Stimulated activated naive CD4-positive, alpha-beta T cell treated with Interleukin-2 at 50 U/mL for 16 hours (primary cell): ENCODE results near the gene UBE2J1.
A peak's percentile ranks its signal among the peaks of the same experiment; 100 is the strongest.
"Not testable (repeated sequence)": the region's sequence is repeated elsewhere in the genome, so short reads cannot be mapped to it uniquely, and the experiment has no call there.

Experiments used
- DNase-seq: peaks from one replicate; lab custom pipeline; 2025; lab: John Stamatoyannopoulos, UW

The UBE2J1 gene

DNA sequence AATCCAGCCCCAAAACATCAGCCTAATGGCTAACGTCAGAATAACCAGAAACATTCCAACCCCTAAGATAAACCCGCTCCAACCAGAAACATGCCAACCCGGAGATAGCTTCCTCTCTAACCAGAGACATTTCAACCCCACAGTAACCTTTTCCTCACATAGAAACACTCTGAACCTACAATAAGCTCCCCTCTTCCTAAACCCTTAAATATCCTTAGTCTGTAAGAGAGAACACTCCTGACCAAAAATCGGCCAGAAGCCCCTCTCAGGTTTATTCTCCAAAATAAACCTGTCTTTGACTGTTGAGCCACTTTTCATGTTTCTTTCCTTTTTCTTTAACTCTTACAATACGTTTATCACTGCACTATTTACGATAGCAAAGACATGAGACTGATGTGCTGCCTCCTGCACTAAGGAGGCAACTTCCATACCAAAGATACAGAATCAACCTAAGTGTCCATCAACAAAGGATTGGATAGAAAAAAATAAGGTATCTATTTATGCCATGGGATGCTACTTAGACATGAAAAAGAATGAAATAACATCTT is 32.4 kb downstream of the UBE2J1 start:
- no peak for DNase-seq

DNA sequence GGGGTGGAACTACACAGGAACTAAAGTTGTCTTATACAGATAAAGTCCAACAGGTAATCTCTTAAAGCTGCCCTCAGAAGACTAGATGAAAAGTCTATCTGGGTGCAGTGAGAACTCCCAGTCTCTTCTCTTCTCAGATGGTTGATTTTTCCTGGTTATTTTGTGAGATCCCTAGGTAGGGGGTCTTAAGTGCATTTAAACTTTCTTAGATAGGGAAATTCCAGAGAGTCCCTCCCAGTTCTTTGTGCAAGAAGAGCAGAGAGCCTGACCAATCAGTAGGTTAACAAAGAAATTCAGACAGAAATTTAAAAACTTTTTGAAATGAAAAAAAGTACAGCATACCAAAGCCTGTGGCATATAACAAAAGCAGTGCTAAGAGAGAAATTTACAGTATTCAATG is 35.5 kb downstream of the UBE2J1 start:
- no peak for DNase-seq

DNA sequence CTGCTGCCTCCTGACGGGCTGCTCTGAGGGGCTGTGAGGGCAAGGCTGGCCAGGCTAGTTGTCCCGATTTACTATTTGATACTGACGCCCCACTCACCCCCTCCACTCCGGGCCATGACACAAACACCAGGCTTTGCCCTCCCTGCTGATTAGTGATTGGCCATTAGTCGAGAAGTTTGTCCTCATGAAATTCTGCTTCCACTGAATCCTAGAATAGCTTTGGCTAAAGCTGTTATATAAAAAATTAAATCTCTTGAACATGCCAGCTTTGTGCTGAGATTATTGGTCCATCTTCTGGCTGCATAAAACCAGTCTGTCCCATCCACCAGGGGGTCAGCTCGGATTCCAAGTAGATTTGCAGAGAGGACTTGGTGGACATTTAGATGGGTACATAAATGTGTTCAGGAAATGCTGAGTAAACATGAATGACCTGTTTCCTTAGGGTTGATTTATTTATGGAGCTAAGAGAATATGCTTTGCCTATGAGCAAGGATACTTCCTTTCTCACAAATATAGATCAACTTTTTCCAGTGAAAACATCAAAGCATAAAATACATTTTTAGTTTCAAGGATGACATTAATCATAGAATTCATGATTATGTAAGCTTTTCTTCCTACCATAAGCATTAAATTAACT is 37.2 kb downstream of the UBE2J1 start, which contains the start of gene GABRR2:
GABRR2 (minus strand) TSS at position 51 of the 637 bp plus-strand sequence. CDS start 134 bp downstream, outside the sequence.
- no peak for DNase-seq

DNA sequence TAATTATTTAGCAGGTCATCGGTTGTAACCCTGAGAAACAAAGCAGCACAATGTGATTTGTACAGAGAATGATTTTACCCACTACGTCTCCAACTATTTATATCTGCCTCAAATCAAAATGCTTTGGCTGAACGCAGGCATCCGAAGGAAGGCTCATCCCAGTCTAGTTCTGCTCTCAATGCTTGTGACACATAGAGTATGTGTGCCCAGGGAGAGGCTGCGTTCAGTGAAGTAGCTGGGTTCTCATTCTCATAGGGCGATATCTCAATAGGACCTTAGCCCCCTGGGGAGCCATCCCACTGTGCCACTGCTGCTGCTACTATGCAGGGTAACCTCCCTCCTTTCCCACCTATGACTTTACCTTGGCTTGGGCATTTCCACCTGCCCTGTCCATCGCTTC is 37.8 kb downstream of the UBE2J1 start:
- DNase-seq, result no peak

DNA sequence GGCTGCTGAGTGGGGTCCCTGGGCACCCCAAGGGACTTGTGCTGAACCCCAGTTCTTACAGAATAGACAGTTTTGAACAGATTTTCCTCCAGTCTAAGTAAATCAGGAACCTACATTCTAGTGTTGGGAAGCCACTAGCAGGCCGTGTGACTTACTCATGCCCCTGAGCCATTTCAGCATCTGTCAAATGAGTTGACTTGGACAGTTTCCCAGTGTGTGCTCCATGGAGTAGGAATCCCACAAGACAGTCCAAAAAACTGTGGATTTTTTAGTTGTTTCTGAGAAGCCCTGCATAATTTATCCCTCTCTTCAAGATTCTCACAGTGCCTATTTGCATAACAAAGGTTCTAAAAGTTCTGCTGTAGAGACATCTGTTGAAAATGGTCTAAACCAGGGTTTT is 39.5 kb downstream of the UBE2J1 start:
- no peak for DNase-seq

DNA sequence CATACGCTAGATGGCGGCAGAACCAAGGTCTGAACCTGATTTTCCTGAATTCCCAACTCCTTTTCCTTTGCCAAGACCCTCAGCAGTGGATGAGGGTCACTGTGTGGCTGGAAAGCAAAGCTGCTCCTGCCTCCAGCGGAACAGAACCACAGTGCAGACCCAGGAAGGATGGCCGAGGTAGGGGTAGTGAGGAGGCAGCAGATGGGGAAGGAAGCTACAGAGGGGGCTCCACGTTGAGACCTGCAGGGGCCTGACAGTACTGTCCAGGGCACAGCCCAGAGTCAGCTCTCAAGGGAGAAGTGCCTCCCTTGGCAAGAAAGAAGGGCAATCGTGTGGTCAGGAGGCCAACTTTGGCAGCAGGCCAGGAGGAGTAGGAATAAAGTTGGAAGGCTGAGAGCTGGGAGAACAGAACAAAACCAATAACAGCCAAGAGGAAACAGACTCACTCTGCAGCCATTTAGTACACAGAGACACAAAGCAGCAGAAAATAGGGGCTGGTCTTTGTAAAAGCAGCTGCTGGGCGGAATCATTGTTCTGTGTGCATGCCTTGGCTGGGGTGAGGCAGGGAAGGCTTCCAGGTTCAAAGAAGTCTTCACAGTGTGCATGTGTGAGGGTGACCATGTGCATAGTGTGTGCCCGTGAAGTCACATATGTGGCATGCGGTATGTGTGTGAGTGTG is 40.5 kb downstream of the UBE2J1 start:
- DNase-seq, result no peak

DNA sequence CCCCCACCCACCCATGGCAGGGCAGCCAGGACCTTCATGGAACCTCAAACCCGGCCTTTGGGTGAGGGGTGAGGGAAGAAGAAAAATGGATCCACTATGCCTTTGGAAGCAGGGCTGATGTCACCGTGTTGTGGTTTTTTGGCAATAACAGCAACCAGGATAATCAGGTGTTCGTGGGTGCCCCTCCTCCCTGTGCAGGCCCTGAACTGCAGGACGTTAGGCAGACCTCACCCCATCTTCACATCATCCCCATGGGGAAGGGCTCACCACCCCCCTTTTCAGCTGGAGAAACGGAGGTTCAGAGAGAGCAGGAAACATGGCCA is 41.0 kb downstream of the UBE2J1 start:
- no peak for DNase-seq

DNA sequence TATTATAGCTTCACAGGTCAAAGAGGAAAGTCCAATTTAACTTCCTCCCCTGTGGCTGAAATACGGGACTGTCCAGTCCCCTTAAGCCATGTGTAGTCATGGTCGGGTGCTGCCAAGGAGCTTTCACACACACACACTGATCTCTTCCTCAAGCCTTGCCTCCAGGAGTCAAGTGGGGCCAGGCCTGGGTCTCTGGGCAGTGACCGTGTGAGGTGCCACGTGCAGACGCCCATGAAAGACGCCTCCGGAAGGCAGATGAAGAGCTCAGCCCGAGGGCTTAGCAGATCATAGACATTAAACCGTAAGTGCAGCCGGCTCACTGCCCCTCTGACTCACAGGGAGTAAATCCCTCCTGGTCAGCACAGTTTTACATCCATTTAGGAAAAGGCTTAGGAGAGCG is 41.6 kb downstream of the UBE2J1 start:
- DNase-seq, result no peak

DNA sequence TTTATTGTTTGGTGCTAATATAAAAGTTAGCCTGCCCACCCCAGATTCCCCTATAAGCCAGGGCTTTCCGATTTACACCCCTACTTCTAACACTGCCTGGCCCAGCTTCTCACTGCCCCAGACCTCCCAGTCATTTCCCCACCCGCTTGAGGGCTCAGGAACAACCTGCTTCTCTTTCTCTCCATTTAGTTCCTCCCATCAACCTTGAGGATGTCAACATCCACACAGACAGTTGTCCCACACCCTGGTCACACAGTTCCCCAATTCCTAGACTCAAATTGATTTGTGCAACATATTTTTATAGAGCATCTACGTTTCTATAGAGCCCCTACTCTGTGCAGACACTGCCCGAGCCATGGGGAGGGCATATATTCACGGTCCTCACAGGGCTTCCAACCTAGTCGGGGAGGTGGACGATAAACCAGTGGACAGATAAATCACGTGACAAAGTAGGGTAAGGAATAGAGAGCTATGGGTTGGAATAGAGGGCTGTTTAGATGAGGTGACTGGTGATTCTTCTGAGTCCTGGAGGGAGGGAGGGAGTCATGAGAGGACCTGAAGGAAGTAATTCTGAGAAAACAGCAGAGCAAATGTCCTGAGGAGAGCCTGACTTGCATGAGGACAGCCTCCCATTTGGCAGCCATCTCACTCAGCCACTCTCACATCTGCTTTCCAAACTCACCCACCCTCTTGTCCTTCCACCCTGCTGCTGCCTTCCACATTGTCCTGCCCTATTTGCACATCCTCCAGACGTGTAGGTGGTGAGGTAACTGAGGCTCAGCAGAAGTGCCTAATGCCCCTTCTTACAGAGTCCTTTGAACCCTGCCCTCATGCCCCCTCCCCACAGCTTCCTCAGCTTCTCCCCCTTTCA is 43.8 kb downstream of the UBE2J1 start:
- no peak for DNase-seq

DNA sequence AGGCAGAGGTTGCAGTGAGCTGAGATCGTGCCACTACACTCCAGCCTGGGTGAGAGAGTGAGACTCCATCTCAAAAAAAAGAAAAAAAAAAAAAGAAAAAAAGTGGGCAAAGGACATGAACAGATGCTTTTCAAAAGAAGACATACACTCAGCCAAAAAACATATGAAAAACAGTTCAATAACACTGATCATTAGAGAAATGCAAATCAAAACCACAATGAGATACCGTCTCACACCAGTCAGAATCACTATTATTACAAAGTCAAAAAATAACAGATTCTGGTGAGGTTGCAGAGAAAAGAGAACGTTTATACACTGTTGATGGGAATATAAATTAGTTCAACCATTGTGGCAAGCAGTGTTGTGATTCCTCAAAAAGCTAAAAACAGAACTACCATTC is 48.0 kb downstream of the UBE2J1 start:
- DNase-seq, result not testable (repeated sequence)

DNA sequence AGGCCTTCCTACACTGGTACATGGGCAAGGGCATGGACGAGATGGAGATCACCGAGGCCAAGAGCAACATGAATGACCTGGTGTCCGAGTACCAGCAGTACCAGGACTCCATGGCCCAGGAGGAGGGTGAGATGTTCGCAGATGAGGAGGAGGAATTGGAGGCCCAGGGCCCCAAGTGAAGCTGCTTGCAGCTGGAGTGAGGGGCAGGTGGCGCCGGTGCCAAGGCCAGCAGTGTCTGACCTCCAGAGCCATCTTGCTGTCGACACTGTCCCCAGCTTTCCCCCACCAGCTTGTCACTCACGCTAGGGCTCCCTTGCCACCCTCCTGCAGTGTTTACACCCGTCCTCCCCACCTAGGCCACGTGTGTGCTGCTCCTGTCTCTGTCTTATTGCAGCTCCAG is 49.6 kb downstream of the UBE2J1 start:
- DNase-seq, result no peak

DNA sequence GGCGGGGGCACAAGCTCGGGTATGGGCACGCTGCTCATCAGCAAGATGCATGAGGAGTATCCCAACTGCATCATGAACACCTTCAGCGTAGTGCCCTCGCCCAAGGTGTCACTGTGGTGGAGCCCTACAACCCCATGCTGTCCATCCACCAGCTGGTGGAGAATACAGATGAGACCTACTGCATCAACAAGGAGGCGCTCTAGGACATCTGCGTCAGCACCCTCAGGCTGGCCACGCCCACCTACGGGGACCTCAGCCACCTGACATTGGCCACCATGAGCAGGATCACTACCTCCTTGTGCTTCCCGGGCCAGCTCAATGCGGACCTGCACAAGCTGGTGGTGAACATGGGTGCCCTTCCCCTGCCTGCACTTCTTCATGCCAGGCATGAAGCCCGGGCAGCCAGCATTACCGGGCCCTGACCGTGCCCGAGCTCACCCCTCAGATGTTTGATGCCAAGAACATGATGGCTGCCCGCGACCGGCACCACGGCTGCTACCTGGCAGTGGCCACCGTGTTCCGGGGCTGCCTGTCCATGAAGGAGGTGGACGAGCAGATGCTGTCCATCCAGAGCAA is 50.2 kb downstream of the UBE2J1 start:
- DNase-seq, result no peak

DNA sequence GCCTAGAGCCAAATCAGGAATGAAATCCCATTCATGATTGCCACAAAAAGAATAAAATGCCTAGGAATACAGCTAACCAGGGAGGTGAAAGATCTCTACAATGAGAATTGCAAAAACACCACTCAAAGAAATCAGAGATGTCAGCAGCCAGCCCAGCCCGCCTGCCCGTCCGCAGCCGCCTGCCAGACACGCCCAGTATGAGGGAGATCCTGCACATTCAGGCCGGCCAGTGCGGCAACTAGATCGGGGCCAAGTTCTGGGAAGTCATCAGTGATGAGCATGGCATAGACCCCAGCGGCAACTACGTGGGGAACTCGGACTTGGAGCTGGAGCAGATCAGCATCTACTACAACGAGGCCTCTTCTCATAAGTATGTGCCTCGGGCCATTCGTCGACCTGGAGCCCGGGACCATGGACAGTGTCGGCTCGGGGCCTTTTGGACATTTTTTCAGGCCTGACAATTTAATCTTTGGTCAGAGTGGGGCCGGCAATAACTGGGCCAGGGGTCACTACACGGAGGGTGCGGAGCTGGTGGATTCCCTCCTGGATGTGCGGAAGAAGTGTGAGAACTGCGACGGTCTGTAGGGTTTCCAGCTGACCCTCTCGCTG is 50.8 kb downstream of the UBE2J1 start:
- DNase-seq, result no peak

DNA sequence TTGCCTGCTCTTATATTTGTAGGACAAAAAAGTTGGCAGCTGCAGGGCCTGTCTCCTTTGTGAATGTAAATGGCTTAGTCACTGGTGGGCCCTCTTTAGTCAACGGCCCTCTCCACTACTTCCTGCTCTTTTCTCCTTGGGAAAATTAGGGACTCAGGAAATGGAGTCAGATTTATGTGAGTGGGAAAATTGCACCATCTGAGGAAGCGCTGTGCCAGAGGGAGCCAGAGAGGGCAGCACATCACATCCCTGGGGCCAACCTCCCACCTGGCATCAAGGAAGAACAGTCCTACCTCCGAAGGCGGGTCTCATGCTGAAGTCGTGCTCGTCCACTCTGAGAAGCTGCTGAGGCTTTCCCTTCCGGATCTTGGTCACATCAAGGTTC is 53.1 kb downstream of the UBE2J1 start:
- no peak for DNase-seq

DNA sequence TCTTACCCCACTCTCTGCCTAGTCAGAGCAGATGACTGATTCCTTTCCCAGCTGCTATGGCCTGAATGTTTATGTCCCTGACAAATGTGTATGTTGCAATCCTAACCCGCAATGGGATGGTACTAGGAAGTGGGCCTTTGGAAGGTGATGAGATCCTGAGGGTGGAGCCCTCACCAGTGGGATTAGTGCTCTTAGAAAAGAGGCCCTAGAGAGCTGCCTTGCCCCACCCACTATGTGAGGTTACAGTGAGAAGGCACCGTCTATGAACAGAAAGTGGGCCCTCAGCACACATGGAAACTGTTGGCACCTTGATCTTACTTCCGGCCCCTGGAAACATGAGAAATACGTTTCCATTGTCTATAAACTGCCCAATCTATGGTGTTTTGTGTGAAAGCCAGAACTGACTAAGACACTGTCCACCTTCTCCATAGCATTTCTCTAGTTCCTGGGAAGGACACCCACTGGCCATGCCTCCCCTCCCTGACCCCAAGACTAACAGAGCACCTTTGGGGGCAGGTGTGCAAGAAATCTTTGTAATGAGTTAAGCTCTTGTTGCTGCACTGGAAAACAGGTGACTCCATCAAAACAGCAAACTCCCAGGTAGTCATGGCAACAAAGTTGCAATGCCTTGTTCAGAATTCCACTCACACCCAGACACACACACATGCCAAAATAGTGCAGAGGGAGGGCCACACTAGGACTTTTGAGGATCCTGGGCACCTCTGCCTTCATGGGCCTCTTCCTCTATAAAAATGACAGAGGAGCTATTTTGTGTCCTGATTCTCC is 53.6 kb downstream of the UBE2J1 start:
- peak; percentile 42 for DNase-seq

DNA sequence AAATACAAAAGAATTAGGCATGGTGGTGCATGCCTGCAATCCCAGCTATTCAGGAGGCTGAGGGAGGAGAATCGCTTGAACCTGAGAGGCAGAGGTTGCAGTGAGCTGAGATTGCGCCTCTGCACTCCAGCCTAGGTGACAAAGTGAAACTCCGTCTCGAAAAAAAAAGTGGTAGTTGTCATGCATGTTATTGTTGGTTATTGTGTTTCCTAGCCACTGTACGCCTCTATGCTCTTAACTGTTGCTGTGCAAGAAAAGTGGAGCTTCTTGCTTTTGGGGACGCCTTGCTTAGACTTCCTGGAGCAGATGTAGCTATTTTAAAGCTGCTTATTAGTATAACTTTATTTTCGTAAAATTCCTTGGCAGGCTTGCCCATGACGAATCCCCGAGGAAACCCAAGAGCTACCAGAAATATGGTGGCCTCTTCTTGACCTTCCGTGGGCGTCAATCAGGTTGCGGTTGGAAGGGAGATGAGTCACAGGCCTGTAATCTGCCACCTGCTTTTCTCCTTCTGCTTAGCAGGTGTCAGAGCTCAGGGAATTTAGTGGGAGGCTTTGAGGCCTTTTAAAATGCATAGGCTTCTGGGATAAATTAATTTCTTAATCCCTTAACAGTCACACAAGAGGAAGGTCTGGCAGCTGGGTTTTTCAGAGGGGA is 54.7 kb downstream of the UBE2J1 start:
- peak; percentile 67 for DNase-seq

DNA sequence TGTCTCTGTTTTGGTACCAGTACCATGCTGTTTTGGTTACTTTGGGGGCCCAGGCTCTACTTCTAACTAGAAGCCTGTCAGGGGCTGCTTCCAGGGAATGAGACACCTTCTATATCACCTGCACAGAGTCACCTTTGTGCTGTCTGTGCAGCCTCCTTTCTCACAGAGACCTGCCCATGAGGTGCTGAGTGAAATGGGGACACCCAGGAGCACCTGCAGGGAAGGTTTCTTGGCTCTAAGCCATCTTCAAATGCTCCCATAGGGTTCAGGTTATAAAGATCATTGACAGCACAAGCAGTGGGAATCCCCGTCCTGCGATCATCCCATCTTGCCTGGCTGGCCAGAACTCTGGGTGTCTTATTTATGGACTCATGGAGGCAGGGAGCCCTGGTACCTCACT is 56.5 kb downstream of the UBE2J1 start:
- no peak for DNase-seq

DNA sequence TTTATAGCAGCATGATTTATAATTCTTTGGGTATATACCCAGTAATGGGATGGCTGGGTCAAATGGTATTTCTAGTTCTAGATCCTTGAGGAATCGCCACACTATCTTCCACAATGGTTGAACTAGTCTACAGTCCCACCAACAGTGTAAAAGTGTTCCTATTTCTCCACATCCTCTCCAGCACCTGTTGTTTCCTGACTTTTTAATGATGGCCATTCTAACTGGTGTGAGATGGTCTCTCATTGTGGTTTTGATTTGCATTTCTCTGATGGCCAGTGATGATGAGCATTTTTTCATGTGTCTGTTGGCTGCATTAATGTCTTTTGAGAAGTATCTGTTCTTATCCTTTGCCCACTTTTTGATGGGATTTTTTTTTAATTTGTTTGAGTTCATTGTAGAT is 57.4 kb downstream of the UBE2J1 start:
- not testable (repeated sequence) for DNase-seq

DNA sequence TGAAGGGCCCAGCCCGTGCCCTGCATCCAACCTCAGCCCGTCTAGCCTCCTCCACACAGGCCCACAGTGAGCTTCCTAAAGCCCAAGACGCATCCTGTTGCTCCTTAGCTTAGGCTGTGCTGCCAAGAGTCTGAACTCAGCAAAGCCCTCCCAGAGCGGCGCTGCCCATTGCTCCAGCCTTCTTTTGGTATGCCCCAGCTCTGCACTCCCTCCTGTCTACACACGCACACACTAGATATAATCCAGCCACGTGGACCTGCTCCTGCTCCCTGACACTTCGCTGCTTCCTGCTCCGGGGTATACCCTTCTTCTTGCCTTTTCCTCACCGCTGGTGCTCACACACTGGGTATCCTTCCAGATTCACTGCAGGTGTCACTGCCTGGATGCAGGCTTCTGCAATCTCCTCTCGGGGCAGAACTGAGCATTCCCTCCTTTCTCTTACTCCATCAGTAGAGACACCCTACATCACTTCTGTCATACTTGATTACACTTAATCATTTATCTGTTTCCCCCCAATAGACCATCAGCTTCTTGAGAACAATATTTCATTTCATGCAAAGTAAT is 61.2 kb downstream of the UBE2J1 start:
- no peak for DNase-seq

DNA sequence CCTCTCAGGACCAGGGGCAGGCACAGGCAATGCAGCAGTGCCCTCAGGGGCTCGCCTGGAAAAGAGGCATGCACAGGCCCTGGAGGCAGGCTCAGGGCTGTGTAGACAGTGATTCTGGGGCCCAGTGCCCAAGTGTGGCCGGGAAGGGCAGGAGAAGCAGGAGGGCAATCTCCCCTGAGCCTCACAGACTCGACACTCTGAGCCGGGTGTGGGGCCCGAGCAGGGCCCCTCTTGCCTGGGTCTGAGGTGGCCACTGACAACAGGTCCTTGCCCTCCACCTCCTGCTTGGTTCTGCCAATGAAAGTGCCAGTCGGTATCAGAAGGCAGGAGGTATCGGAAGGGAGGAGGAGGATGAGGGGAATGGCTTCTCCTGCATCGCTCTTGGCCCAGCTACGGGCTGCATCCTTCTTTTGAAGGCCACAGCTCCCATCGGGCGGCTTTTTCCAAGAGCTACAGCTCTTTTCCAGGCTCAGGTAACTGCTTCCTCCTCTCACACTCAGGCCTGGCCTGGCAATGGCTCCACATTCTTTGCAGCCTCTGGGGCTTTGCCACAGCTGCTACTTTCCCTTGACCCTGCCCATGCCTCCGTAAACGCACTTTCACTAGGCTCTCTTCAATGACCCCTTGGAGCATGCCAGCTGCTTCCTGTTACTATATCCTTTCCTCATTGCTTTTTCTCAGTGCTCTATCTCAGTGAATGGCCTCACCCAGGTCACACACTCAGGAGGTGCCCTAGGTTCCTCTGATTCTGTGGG is 61.9 kb downstream of the UBE2J1 start:
- no peak for DNase-seq
